AG04450 (cell line): ENCODE results near the gene UGT1A3. TPM values are rescaled to one million over a fixed set of nuclear protein-coding genes. Genes with fewer than 3 reads are reported as not detected.
"Not testable (repeated sequence)": the region's sequence is repeated elsewhere in the genome, so short reads cannot be mapped to it uniquely, and the experiment has no call there.

Source experiments
- CTCF ChIA-PET: fragments of 300-600, 350-600 bp; formaldehyde crosslinking; extraction: SDS; loops from one replicate; lab custom pipeline; 2022; ENCODE audit warnings: antibody characterized with exemption, inconsistent platforms; lab: Charles Lee
- POLR2A ChIA-PET: fragments of 350-600 bp; formaldehyde crosslinking; extraction: SDS; loops from one replicate; lab custom pipeline; 2021; ENCODE audit warnings: antibody characterized with exemption, inconsistent platforms; lab: Yijun Ruan, JAX
- DNase-seq: peaks from one replicate; pipeline ENCODE4 v3.0.0-alpha.2; 2011; ENCODE audit warnings: low read depth, low spot score
- H3K27ac ChIP-seq: one replicate; pipeline ENCODE4 v1.5.1; 2012; ENCODE audit warnings: low read depth, low read length, control low read depth
- H3K27me3 ChIP-seq: one replicate; pipeline ENCODE4 v1.6.0; 2012; ENCODE audit warnings: low read length; ENCODE audit not compliant: control insufficient read depth, insufficient read depth
- H3K4me3 ChIP-seq: 2 replicates; pipeline ENCODE4 v1.5.1; 2011; ENCODE audit warnings: mild to moderate bottlenecking, low read depth, low read length, control low read depth
- H3K9me3 ChIP-seq: 2 replicates; pipeline ENCODE4 v1.5.1; 2012; ENCODE audit warnings: low read length; ENCODE audit not compliant: control insufficient read depth, insufficient read depth
- CTCF ChIP-seq: IDR thresholded peaks from 2 replicates; pipeline ENCODE4 v1.5.1; 2011; ENCODE audit warnings: low read depth, low read length, control low read depth, inconsistent platforms
- polyA plus RNA-seq: library from polyadenylated mRNA; depleted of rRNA; stranded (reverse); fragments of >200 nt; gene quantifications from 2 replicates; pipeline ENCODE4 v1.2.3, GENCODE V29; 2011

The UGT1A3 gene
- polyA plus RNA-seq, 1 experiment, result not detected

- H3K4me3 ChIP-seq, result no peak overlapping the region
- H3K9me3 ChIP-seq, result no peaks in the 10 kb centered on the region
- no peak for TF ChIP-seq CTCF
- ChIA-PET CTCF (no interaction called here), POLR2A (no interaction called here)
- H3K27ac ChIP-seq, result no peak overlapping the region
- H3K27me3 ChIP-seq, result peaks cover 6% of the 10 kb centered on the region
- DNase-seq, result no peak
Observed at GRCh38 chr2:233713262-233713615, 15.6 kb upstream of the UGT1A3 start.

- Histone ChIP-seq H3K4me3 (no peak overlapping the region), H3K9me3 (no peaks in the 10 kb centered on the region), H3K27me3 (peaks cover 6% of the 10 kb centered on the region), H3K27ac (no peak overlapping the region)
- no peak for TF ChIP-seq CTCF
- no peak for DNase-seq
- CTCF ChIA-PET, result interaction anchor here (1.8 kb wide), 1 partner anchor 265 kb away, joined by 5 read pairs; no protein-coding TSS in a partner anchor
- POLR2A ChIA-PET, result no interaction called here
Observed at GRCh38 chr2:233714121-233714520, 14.7 kb upstream of the UGT1A3 start.

- ChIA-PET POLR2A (no interaction called here), CTCF (no interaction called here)
- no peak for DNase-seq
- TF ChIP-seq CTCF, result no peak
- Histone ChIP-seq H3K27ac (no peak within 1 kb of the TSS), H3K9me3 (no peaks in the 10 kb centered on the region), H3K4me3 (no peak within 1 kb of the TSS), H3K27me3 (peaks cover 6% of the 10 kb centered on the region)
Observed at GRCh38 chr2:233718552-233718951, 10.3 kb upstream of the UGT1A3 start, which contains the start of gene UGT1A4. UGT1A4 (plus strand) TSS chr2:233718736; CDS start chr2:233718821, 85 bp downstream.

DNA sequence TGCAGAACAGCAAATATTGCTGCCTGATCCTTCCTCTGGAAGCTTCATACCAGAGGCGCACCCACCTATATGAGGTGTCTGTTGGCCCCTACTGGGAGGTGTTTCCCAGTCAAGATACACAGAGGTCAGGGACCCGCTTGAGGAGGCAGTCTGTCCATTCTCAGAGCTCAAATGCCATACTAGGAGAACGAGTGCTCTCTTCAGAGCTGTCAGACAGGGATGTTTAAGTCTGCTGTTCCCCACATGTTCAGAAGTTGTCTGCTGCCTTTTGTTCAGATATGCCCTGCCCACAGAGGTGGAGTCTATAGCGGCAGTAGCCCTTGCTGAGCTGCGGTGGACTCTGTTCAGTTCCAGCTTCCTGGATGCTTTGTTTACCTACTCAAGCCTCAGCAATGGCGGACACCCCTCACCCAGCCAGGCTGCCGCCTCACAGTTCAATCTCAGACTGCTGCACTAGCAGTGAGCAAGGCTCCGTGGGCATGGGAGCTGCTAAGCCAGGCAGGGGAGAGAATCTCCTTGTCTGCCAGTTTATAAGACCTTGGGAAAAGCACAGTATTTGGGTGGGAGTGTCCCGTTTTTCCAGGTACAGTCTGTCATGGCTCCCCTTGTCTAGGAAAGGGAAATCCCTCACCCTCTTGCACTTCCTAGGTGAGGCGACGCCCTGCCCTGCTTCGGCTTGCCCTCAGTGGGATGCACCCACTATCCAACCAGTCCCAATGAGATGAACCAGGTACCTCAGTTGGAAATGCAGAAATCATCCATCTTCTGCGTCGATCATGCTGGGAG, 8.2 kb downstream of the UGT1A3 start:
- H3K27ac ChIP-seq, DNase-seq, POLR2A ChIA-PET, H3K9me3 ChIP-seq, H3K4me3 ChIP-seq: not testable (repeated sequence)
- CTCF ChIA-PET, result interaction anchor here (1.2 kb wide), 1 partner anchor 25 kb away, joined by 3 read pairs; the partner anchor contains the start of gene UGT1A5
- peaks cover 13% of the 10 kb centered on the region for H3K27me3 ChIP-seq

- Histone ChIP-seq H3K27ac (no peak overlapping the region), H3K4me3 (no peak overlapping the region), H3K9me3 (peaks cover 5% of the 10 kb centered on the region; the same call in 1 of the 2 replicates), H3K27me3 (peaks cover 15% of the 10 kb centered on the region)
- no peak for TF ChIP-seq CTCF
- DNase-seq, result no peak
- ChIA-PET CTCF (no interaction called here), POLR2A (no interaction called here)
Observed at GRCh38 chr2:233740870-233741269, 12.0 kb downstream of the UGT1A3 start.
